Stimulated activated naive CD4-positive, alpha-beta T cell treated with Interleukin-2 at 50 U/mL for 16 hours (primary cell): ENCODE data around the gene CPN2.

Experiments
- DNase-seq: peaks from one replicate; lab custom pipeline; 2025; lab: John Stamatoyannopoulos, UW

The CPN2 gene

GRCh38 chr3:194352667-194353246 lies 1.6 kb upstream of the CPN2 start:
- no peak for DNase-seq

GRCh38 chr3:194351952-194352536 lies 916 bp upstream of the CPN2 start:
- DNase-seq = no peak

GRCh38 chr3:194350726-194351071 lies 429 bp downstream of the CPN2 start:
- no peak for DNase-seq

GRCh38 chr3:194348354-194348753 lies 2.8 kb downstream of the CPN2 start:
- DNase-seq = no peak

- DNase-seq = no peak
Measured at GRCh38 chr3:194346621-194347020, 4.5 kb downstream of the CPN2 start.

GRCh38 chr3:194346035-194346434 lies 5.1 kb downstream of the CPN2 start:
- no peak for DNase-seq

- DNase-seq = peak; percentile 56
Measured at GRCh38 chr3:194344012-194344411, 7.1 kb downstream of the CPN2 start.

GRCh38 chr3:194343561-194343893 lies 7.6 kb downstream of the CPN2 start:
- DNase-seq = no peak

GRCh38 chr3:194342861-194343560 lies 8.1 kb downstream of the CPN2 start:
- no peak for DNase-seq

GRCh38 chr3:194340757-194341400 lies 10.2 kb downstream of the CPN2 start:
- DNase-seq = no peak

GRCh38 chr3:194339840-194340239 lies 11.3 kb downstream of the CPN2 start:
- no peak for DNase-seq

- no peak for DNase-seq
Measured at GRCh38 chr3:194339356-194339755, 11.8 kb downstream of the CPN2 start.

- DNase-seq = no peak
Measured at GRCh38 chr3:194337965-194338753, 13.0 kb downstream of the CPN2 start.

GRCh38 chr3:194336601-194337355 lies 14.3 kb downstream of the CPN2 start:
- DNase-seq = no peak

- no peak for DNase-seq
Measured at GRCh38 chr3:194333981-194334320, 17.2 kb downstream of the CPN2 start.

- no peak for DNase-seq
Measured at GRCh38 chr3:194333212-194333980, 17.7 kb downstream of the CPN2 start.

GRCh38 chr3:194332858-194333211 lies 18.3 kb downstream of the CPN2 start:
- DNase-seq = no peak

- no peak for DNase-seq
Measured at GRCh38 chr3:194330579-194330978, 20.5 kb downstream of the CPN2 start.

- no peak for DNase-seq
Measured at GRCh38 chr3:194330160-194330559, 21.0 kb downstream of the CPN2 start.

- no peak for DNase-seq
Measured at GRCh38 chr3:194329583-194329965, 21.6 kb downstream of the CPN2 start.

GRCh38 chr3:194328942-194329582 lies 22.1 kb downstream of the CPN2 start:
- no peak for DNase-seq
